Motor neuron (in vitro differentiated cells): ENCODE measurements around the gene UGT1A7. TPM values are rescaled to one million over a fixed set of nuclear protein-coding genes. Genes with fewer than 3 reads are reported as not detected.
"Not testable (repeated sequence)": the region's sequence is repeated elsewhere in the genome, so short reads cannot be mapped to it uniquely, and the experiment has no call there.

Experiments
- ATAC-seq, 8 experiments: fragments of 200-7000 bp; cut with Tn5 transposase; replicated peaks in 6 of 8; 2 replicates each; pipeline ENCODE4 v1.8.0; 2021; ENCODE audit warnings: mild to moderate bottlenecking in 8 of 8, moderate library complexity in 8 of 8
- H3K27ac ChIP-seq, 2 donors: fragments of 250-450 bp; sonication (Bioruptor Pico); 2 replicates each; pipeline ENCODE4 v1.9.0; 2021; ENCODE audit warnings: antibody characterized with exemption in 2 of 2, mild to moderate bottlenecking in 2 of 2, moderate library complexity in 1 of 2
- H3K4me1 ChIP-seq, 2 donors: fragments of 250-450 bp; sonication (Bioruptor Pico); replicated peaks in 1 of 2; 2 replicates each; pipeline ENCODE4 v1.6.1; 2021; ENCODE audit warnings: antibody characterized with exemption in 2 of 2, mild to moderate bottlenecking in 2 of 2, moderate library complexity in 1 of 2
- H3K4me3 ChIP-seq, 5 donors: fragments of 250-450 bp; sonication (Bioruptor Pico); 2 replicates each; pipeline ENCODE4 v1.9.0; 2021; ENCODE audit warnings: antibody characterized with exemption in 5 of 5, mild to moderate bottlenecking in 5 of 5, moderate library complexity in 4 of 5
- WGBS, 10 experiments: fragments of 450-650 bp; shearing (Covaris generic); methylation state at CpG; one replicate each; pipeline ENCODE4 v1.0.0; 2022; 5-methylcytosine and 5-hydroxymethylcytosine counted together
- in situ Hi-C, 9 experiments: fragments of 400-800 bp; cut with MboI; loops; one replicate each; pipeline ENCODE4 v1.15.0; 2021; ENCODE audit warnings: low sequenced_read_pairs in 9 of 9, low pct_unique_long_range_greater_than_20kb in 2 of 9; ENCODE audit not compliant: unreplicated experiment in 9 of 9
- total RNA-seq, 8 experiments: library from RNA; unstranded; fragments of 300-600 nt; gene quantifications; 2 replicates each; pipeline versions ENCODE4 v1.2.3 to v1.2.4, GENCODE V29; 2022

Gene UGT1A7
- total RNA-seq, 8 experiments from 2014 or later = 0.09 to 41.0 (median 0.82) TPM; not detected in 2

DNA sequence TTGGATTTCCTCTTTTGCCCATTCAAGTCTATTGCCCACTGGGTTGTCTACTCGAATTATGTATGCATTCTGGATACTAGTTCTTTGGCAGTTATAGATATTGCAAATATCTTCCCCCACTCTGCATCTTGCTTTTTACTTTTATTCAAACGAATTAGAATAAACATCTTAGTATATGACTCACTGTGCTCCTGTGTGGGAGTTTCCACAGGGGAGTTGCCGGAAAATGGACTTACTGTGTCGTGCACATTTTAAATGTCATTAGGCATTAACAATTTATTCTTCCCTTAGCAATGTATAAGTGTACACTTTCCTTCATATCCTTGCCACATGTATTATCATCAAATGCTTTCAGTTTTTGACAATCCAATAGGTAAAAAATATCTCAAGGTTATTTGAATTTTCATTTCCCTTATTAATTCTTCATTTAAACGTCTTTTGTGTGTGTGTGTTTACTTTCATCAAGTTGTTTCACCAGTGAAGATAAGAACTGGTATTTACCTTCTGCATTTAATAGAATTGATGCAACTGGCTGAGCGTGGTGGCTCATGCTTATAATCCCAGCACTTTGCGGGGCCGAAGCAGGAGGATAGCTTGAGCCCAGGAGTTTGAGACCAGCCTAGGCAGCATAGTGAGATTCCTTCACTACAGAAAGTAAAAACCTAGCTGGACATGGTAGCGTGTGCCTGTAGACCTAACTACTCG lies 26.4 kb downstream of the UGT1A7 start:
- in situ Hi-C loops = loop anchor here in 2 of 9 experiments (25.0 kb wide), 2 partner anchors 171 to 246 kb away; no protein-coding TSS in a partner anchor
- 7 to 89% (median 82%) methylated on average over 3 to 9 of the region's 10 CpGs for WGBS, 10 experiments
- H3K4me3 ChIP-seq = no peak overlapping the region
- peak in 4 of 8 experiments; percentile 70 to 88 (median 83) for ATAC-seq
- H3K4me1 ChIP-seq = no peaks in the 10 kb centered on the region
- H3K27ac ChIP-seq = no peak overlapping the region

GRCh38 chr2:233708942-233709341 lies 27.2 kb downstream of the UGT1A7 start:
- no peaks in the 10 kb centered on the region for H3K4me1 ChIP-seq
- H3K27ac ChIP-seq = no peak overlapping the region
- WGBS, 10 experiments = 42 to 100% (median 93%) methylated on average over 1 to 5 of the region's 5 CpGs; no CpG with 5 or more reads in 3 of the 10 experiments
- in situ Hi-C loops = loop anchor here in 2 of 9 experiments (25.0 kb wide), 2 partner anchors 172 to 247 kb away; no protein-coding TSS in a partner anchor
- ATAC-seq = no peak
- no peak overlapping the region for H3K4me3 ChIP-seq

DNA sequence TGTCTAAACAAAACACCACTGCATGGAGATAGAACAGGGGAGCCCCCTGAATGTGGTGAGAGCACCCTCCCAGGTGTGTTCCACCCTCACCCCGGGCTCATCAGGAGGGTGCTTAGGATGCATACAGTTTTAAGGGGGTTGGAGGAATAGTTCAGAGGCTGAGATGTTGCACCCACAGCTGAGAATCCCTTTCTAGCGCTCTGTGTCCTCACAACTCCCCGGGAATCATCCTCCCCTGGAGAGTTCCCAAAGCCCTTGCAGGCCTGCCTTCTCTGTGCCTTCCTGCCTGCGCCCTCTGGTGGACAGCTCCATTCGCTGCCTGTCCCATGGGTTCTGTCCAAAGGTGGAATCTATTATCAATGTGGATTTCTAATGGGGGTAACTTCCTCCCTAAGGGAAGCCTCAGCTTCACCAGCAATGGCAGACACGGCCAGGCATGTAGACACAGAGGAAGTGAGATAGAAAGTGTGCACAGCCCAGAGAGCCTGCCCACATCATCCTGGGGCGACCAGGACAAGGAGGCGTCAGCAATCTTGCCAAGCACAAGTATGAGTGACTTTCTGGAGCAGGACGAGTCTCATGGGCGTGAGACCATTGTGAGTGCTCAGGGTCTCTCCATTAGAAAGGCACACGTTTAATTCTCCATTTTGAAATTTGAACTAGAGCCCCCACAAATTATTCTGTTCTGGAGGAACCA lies 29.8 kb downstream of the UGT1A7 start:
- H3K4me1 ChIP-seq = no peaks in the 10 kb centered on the region
- in situ Hi-C loops = loop anchor here in 2 of 9 experiments (25.0 kb wide), 2 partner anchors 174 to 249 kb away; no protein-coding TSS in a partner anchor
- no peak overlapping the region for H3K27ac ChIP-seq
- H3K4me3 ChIP-seq = no peak overlapping the region
- 5 to 100% (median 41%) methylated on average over 1 to 7 of the region's 11 CpGs; no CpG with 5 or more reads in 2 of the 10 experiments for WGBS, 10 experiments
- ATAC-seq = peak; percentile 44 to 94 (median 76)

GRCh38 chr2:233712611-233713261 lies 31.0 kb downstream of the UGT1A7 start, which contains the start of gene UGT1A5:
Gene UGT1A5 (plus strand): TSS chr2:233712907. CDS start chr2:233712992, 85 bp downstream.
- no peak for ATAC-seq
- Histone ChIP-seq H3K4me3 (no peak within 1 kb of the TSS), H3K4me1 (no peaks in the 10 kb centered on the region), H3K27ac (no peak within 1 kb of the TSS)
- in situ Hi-C loops = loop anchor here in 2 of 9 experiments (25.0 kb wide), 2 partner anchors 175 to 250 kb away; no protein-coding TSS in a partner anchor
- 15 to 91% (median 76%) methylated on average over 4 to 14 of the region's 14 CpGs; no CpG with 5 or more reads in 2 of the 10 experiments for WGBS, 10 experiments

DNA sequence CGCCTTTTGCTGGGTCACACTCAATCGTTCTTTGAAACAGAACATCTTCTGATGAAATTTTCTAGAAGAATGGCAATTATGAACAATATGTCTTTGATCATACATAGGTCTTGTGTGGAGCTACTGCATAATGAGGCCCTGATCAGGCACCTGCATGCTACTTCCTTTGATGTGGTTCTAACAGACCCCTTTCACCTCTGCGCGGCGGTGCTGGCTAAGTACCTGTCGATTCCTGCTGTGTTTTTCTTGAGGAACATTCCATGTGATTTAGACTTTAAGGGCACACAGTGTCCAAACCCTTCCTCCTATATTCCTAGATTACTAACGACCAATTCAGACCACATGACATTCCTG lies 31.5 kb downstream of the UGT1A7 start:
- no peak for ATAC-seq
- in situ Hi-C loops = loop anchor here in 2 of 9 experiments (25.0 kb wide), 2 partner anchors 176 to 251 kb away; no protein-coding TSS in a partner anchor
- WGBS, 10 experiments = 75 to 100% (median 86%) methylated on average over 1 to 6 of the region's 7 CpGs; no CpG with 5 or more reads in 2 of the 10 experiments
- Histone ChIP-seq H3K27ac (no peak overlapping the region), H3K4me1 (no peaks in the 10 kb centered on the region), H3K4me3 (no peak overlapping the region)

DNA sequence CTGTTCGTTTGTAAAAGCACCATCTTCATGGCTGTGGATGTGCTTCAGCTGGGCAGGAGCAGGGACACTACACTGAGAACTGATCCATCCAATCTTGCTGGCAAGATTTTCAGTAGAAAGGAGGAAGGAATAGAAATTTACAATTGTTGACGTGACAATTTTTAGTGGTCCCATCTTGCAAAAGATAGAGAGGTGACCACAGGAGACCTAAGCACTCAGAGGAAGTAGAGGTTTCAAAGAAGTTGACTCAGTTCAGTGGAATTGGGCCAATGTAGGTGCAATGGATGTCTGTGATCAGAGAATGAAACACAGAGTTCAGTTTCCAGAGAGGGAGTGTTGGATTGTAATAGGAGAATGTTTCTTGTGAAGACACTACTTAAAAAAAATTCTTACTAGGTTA lies 32.4 kb downstream of the UGT1A7 start:
- Histone ChIP-seq H3K27ac (no peak overlapping the region), H3K4me1 (no peaks in the 10 kb centered on the region), H3K4me3 (no peak overlapping the region)
- ATAC-seq = no peak
- WGBS, 10 experiments = 40 to 100% (median 92%) methylated on average over 1 to 2 of the region's 2 CpGs; no CpG with 5 or more reads in 2 of the 10 experiments
- in situ Hi-C loops = loop anchor here in 2 of 9 experiments (25.0 kb wide), 2 partner anchors 177 to 252 kb away; no protein-coding TSS in a partner anchor

GRCh38 chr2:233718552-233718951 lies 36.9 kb downstream of the UGT1A7 start, which contains the start of gene UGT1A4:
Gene UGT1A4 (plus strand): TSS chr2:233718736. CDS start chr2:233718821, 85 bp downstream.
- Histone ChIP-seq H3K4me1 (no peaks in the 10 kb centered on the region), H3K27ac (no peak within 1 kb of the TSS), H3K4me3 (no peak within 1 kb of the TSS)
- 50 to 90% (median 76%) methylated on average over 1 to 3 of the region's 7 CpGs; no CpG with 5 or more reads in 4 of the 10 experiments for WGBS, 10 experiments
- no peak for ATAC-seq
- in situ Hi-C loops = loop anchor here in 2 of 9 experiments (25.0 kb wide), 2 partner anchors 181 to 256 kb away; no protein-coding TSS in a partner anchor

DNA sequence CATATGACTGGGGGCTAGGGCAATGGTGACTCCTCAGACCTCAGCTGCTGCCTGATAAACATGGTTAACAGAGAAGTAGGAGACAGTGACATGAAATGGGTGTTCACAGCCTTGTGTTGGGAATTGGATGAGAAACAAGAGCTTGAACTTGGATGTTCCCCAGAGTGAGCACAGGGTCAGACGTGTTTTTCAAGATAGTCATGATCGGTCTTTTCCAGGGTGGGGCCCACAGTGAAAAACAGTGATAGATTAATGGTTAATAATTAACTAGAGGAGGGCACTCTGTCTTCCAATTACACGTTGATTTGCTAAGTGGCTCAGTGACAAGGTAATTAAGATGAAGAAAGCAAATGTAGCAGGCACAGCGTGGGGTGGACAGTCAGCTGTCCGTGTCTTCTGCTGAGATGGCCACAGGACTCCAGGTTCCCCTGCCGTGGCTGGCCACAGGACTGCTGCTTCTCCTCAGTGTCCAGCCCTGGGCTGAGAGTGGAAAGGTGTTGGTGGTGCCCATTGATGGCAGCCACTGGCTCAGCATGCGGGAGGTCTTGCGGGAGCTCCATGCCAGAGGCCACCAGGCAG lies 47.1 kb downstream of the UGT1A7 start, which contains the start of gene UGT1A3:
Gene UGT1A3 (plus strand): TSS at position 320 of the 579 bp plus-strand sequence. CDS start 85 bp downstream, at position 405.
- no peak for ATAC-seq
- Histone ChIP-seq H3K4me1 (no peaks in the 10 kb centered on the region), H3K4me3 (no peak within 1 kb of the TSS), H3K27ac (no peak within 1 kb of the TSS)
- 45 to 88% (median 60%) methylated on average over 1 to 6 of the region's 8 CpGs; no CpG with 5 or more reads in 4 of the 10 experiments for WGBS, 10 experiments
- in situ Hi-C loops = no loop called here

- H3K27ac ChIP-seq, ATAC-seq, H3K4me1 ChIP-seq, H3K4me3 ChIP-seq, in situ Hi-C loops: not testable (repeated sequence)
- 0 to 100% (median 85%) methylated on average over 1 to 10 of the region's 14 CpGs for WGBS, 10 experiments
Observed at GRCh38 chr2:233736868-233737653, 55.4 kb downstream of the UGT1A7 start.

- no peak overlapping the region for H3K27ac ChIP-seq
- 20 to 81% (median 53%) methylated on average over 1 to 2 of the region's 2 CpGs; no CpG with 5 or more reads in 4 of the 10 experiments for WGBS, 10 experiments
- no peaks in the 10 kb centered on the region for H3K4me1 ChIP-seq
- in situ Hi-C loops = no loop called here
- ATAC-seq = peak in 1 of 8 experiments; percentile 30
- no peak overlapping the region for H3K4me3 ChIP-seq
Observed at GRCh38 chr2:233740870-233741269, 59.2 kb downstream of the UGT1A7 start.

DNA sequence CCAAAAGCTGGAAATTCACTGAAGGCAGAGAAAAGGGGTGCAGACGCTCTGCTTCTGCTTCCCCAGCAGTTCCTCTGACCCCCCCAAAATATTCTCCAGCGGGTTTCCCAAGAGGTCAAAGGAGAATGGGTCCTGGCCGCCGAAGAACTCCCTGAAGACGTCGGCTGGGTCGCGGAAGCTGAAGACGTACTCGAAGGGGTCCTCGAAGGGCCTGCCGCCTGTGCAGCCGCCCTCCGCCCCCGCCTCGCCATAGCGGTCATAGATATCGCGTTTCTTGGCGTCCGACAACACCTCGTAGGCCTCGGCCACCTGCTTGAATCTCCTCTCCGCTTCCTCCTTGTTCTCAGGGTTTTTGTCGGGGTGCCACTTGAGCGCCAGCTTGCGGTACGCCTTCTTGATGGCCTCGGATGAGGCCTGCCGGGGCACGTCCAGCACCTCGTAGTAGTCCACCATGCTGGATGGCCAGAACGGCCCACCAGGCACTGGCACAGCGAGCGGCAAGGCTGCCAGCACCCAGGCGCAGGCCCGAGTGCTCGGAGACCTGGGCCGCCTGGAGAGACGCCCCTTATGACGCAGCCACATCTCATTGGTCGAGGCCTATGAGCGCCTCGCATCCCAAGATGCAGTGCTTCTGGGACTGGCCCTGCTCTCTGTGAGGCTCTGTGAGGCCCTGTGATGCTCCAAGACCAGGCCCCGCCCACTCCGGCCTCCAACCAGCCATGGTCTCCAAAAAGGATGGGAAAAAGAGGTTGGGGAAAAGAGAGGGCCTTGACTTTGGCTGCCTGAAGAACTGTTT lies 62.0 kb downstream of the UGT1A7 start:
- Histone ChIP-seq H3K27ac (no peak overlapping the region), H3K4me3 (no peak overlapping the region), H3K4me1 (no peaks in the 10 kb centered on the region)
- WGBS, 10 experiments = 96 to 100% (median 96%) methylated on average over 4 to 13 of the region's 46 CpGs; no CpG with 5 or more reads in 7 of the 10 experiments
- in situ Hi-C loops = no loop called here
- no peak for ATAC-seq
